ENCODE measurements around the gene LARP4.

LARP4 gene

DNA sequence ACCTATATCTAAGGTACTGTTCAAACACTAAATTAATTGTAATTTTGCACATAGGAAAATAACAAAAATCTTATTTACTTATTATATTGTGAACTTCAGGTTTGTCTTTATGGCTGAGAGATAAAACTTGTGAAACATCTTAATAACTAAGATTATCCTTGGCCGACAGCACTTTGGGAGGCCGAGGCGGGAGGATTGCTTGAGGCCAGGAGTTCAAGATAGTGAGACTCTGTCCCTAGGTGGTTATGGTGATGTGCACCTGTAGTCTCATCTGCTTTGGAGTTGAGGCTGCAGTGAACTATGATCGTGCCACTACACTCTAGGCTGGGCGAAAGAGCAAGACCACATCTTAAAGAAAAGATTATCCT is 126.7 kb downstream of the LARP4 start:
- no peak for DNase-seq (ENCODE audit: low read depth)

DNA sequence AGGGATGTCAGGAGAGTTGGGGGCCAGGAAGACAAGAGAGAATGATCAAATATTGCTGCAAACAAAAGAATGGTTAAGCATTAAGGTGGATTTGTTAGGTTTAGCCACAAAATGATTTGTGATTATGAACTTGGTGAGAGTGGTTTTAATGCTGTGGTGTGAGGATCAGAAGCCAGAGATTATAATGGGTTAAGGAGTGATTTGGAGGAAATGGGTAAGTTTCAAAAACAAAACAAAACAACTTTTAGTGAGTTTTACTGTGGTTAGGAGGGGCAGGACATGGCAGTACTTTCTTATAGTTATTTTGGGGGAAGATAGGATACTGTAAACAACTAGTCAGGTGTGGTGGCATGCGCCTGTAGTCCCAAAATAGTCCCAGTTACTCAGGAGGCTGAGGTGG is 128.1 kb downstream of the LARP4 start:
- no peak for DNase-seq (ENCODE audit: low read depth)

DNA sequence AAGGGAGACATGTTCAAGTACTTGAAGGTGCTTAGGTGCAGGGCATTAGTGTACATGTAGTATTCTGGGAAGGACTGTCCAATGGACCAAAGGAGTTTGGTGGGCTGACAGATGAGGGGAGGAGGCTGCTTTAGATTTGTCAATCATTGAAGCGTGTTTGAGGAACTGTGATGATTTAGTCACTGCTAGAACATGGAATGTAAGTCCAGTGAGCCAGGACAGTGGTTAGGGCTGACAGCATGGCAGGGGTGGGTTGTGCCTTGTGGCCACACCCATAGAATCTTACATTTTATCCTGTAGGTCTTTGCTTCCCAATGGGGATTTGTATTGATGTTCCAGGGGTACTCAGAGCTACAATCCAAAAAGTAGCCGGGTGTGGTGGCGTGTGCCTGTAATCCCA is 128.7 kb downstream of the LARP4 start:
- DNase-seq (ENCODE audit: low read depth), result no peak

All from non-pigmented ciliary epithelial cell (primary cell).